Left colon (tissue), 2 donors: ENCODE measurements around the gene ANKRD44. TPM values are rescaled to one million over a fixed set of nuclear protein-coding genes. Genes with fewer than 3 reads are reported as not detected.

Experiments
- ATAC-seq: fragments of 200-7000 bp; cut with Tn5 transposase; one replicate; pipeline ENCODE4 v1.9.1; 2020; ENCODE audit warnings: mild to moderate bottlenecking, moderate library complexity
- DNase-seq, 2 donors: peaks; one replicate each; pipeline ENCODE4 v3.0.0-alpha.2; 2020
- intact Hi-C, 2 donors: fragments of 100-400 bp; cut with DNase I in 1 of 2; cut with micrococcal nuclease in 1 of 2; formaldehyde crosslinking; loops; one replicate each; pipeline versions ENCODE4 v1.11.2 to v1.14.0; 2022; cut with DNase I, micrococcal nuclease
- total RNA-seq, 2 donors: library from RNA; stranded (reverse); fragmentation: NEBNext Ultra II Directional; extraction: Animal tissue kit (Norgen Biotek cat#: 25700); gene quantifications; one replicate each; pipeline ENCODE4 v1.2.1, GENCODE V29; 2021
- donor health status: DM: no; HTN: no; CAD: no.
- donor health status: DM: yes; HTN: yes; CAD: no.

The ANKRD44 gene
- total RNA-seq, 2 donors from 2014 or later: 9.2 to 14.6 TPM

DNA sequence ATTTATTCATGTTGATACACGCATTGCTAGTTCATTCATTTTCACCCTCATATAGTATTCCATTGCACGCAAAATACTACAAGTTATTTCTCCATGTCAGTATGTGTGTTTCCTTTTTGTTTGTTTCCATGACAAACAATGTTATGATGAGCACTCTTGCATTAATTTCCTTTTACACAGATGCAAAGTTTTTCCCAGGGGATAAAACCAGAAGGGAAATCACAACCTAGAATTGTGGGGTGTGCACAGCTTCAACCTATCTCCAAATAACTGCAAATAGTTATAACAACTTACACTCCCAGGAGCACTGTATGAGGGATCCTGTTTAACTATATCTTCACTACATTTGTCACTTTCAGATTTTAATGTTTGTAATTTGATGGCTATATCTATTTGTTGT lies 87.1 kb downstream of the ANKRD44 start:
- ATAC-seq: no peak
- no peak for DNase-seq
- intact Hi-C loops: no loop called here

DNA sequence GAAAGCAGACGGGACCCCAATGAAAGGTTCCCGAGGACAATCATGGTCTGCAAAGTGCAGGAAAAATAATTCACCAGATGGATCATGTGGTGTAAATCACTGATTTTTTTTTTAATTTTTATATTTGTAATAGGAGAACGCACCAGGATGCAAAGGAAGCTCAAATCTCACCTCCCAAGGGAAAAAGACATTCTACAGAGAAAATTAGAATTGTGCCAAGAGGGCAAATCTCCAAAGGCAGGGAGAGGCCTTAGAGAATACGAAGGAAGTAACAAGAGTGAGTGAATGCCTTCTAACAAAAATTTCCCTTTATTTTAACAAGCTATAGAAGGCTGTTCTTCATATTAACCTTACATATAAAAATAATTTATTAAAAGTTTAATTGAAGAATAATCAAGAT lies 90.9 kb downstream of the ANKRD44 start:
- intact Hi-C loops: no loop called here
- no peak for ATAC-seq

DNA sequence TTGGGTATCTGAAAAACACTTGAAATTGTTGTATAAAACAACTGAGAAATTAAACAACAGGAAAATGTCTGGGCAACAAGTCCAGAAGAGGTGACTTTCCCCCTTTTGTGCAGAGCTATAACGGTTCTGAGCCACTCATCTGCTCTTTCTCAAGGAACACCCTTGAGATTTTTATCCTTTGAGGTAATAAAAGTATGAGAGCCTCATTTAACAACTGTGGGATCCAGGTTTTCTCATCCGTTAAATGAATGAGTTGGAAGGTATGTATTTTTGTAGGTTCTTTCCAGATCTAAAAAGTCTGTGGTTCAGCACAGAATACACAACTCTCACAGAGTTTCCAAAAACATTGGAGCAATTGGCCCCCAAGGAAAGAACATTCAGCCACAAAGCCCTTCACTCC lies 93.0 kb downstream of the ANKRD44 start:
- DNase-seq (no peak), ATAC-seq (no peak)
- intact Hi-C loops: no loop called here

More for the DNA sequence above, 90.9 kb downstream of the ANKRD44 start:
- DNase-seq: no peak

DNA sequence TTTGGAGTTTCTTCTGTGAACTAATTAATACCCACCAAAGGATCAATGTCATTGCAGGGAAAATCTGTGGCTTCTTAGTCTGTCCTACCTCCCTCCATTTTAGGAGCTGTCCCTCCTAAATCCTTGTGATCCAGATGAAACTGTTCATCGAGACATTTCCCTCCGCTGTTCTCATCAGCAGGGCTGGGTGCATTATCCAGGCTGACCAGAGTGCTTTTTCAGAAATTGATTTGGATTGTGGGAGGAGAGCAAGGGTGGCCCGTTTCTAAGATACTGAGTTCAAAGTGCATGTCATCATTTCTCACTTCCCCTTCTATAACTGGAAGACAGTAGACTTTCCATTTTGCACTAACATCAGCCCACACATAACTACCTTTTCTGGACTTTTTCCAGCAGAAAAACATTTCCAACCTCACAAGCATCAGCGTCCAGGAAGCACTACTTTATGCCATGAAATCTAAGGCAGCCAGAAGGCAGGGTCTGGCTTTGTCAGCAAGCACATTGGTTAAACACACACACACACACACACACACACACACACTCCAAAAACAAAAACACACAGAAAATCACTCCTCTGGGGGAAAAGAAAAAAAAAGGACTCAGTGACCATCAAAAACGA lies 94.1 kb downstream of the ANKRD44 start:
- DNase-seq: no peak
- intact Hi-C loops: no loop called here
- ATAC-seq: peak; percentile 56

DNA sequence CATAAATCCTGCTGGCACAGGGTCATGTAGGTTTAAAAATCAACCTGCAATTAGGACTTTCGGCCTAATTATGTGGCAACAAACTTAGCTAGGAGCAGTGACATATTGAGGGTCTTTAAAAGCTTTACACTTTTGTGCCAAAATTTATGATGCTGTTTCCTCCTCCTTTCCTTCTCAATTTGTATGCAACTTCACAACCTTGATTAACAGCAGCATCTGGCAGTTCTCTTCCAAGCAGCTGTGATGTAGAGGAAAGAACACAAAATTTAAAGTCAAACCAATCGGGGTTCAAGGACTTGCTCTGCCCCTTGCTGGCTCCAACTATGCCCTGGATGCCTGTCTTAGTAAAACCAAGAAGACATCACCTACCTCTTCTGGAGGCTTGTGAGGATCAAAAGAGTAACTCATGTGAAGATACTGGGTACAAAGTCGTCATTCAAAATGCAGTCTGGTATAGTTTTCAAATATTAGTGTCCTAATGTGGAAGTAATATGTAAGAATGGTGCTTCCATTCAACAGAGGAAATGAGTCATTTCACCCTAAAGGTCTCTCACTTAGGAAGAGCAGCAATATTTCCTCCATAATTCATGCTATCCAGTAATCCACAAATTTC lies 94.7 kb downstream of the ANKRD44 start:
- no peak for DNase-seq
- ATAC-seq: no peak
- intact Hi-C loops: no loop called here

DNA sequence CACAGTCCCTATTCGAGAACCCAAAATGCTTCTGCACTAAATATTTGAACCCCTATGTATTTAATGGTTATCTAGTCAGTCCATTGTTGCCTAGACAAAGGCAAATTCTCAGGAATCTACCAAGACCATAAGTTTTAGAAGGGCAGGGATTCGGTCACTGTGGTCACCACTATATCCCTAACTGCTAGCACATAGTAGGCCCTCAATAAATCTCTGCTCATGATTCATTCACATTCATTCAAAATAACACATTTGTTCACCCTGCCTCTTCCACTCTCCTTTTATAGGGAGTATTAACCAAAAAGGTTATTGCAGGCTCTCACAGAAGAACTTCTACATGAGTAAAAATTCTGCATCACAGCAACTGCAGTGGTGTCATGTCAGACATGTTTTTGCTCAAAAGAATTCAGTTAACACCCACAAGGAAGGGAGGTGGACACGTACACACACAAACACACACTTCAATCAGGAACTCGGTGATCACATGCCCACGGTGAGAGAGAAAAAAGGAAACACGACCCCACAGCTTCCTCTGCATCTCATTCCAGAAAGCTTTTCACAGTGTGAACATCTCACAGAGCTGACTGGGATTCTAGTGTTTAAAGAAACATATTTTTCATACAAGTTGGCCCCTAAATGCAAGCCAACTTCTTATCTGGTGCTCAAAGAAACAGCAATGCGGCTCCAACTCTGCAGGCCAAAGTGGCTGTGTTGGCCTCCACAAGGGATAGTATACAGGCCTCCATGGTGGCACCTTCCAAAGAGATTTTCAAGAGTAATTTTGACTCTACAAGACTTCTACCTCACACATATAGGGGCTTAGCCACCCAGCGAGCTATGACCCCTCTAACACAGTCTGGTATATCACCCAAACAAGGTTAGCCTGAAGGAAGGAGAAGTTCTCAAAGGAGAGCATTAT lies 98.0 kb downstream of the ANKRD44 start:
- ATAC-seq: no peak
- intact Hi-C loops: no loop called here
- DNase-seq: no peak

DNA sequence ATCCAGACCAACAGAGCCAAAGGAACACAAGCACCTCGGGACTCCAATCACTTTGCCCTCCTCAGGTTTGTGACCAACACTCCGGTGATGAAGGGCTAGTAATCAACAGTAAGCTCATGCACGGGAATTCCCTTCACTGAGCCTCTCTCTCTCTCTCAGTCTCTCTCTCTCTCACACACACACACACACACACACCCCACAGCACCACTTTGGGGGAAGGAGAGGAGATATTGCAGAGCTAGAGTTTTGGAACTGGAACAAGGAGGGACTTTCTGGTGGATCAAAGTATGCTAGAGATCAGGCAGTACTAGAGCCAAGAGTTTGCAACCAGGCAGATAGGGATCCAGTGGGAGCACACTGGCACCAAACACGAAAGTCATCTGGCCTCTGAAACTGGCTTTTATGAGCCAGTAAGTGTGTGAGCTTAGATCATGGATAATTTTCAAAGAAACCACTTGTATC lies 98.7 kb downstream of the ANKRD44 start:
- ATAC-seq (no peak), DNase-seq (no peak)
- intact Hi-C loops: no loop called here

DNA sequence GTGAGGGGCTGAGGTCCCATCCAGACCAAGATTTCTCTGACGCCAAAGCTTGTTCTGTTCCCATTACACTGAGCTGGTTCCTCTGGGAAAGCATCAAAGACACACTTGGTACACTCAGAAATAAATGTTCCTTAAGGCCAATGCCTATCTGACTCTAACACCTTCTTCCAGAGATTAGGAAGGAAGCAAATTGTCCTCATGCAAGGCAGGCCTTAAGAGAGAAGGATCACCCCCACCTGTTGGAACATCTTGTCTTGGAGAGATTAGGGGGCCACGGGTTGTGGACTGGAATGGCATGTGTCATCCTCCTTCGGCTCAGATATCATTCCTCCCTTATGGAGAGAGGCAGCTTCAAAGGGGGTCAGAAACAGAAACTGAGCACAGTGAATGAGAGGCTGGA lies 100.2 kb downstream of the ANKRD44 start:
- intact Hi-C loops: no loop called here
- ATAC-seq: no peak
- no peak for DNase-seq

DNA sequence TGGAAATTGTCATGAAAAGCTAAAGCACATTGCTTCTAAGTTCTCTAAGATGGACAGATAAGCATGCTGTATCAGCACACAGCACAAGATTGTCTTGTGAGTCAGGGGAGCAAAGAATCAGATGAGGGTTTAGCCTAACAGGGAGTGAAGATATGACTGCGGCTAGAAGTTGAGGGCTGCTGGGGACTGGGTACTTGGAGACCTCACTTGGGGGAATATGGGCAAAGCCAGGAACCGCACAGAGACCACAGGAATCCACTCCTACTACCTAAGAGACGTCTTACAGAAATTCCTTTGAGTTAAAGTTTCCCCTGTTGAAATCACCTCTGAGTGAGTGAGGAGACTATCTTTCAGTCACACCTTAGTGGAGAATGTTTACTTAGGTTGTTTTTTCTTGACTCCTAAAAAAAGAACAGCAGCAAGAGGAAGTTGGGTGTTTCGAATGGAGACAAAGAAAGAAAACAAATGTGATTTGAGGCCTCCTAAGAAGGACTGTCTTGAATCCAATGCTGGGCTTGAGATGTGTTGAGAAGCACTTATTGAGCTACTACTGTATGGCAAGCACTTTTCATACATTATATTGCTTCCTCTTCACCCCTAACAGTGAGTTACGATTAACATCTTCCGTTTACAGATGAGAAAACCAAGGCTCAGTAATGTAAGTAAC lies 100.7 kb downstream of the ANKRD44 start:
- DNase-seq: no peak
- ATAC-seq: peak; percentile 49
- intact Hi-C loops: no loop called here

DNA sequence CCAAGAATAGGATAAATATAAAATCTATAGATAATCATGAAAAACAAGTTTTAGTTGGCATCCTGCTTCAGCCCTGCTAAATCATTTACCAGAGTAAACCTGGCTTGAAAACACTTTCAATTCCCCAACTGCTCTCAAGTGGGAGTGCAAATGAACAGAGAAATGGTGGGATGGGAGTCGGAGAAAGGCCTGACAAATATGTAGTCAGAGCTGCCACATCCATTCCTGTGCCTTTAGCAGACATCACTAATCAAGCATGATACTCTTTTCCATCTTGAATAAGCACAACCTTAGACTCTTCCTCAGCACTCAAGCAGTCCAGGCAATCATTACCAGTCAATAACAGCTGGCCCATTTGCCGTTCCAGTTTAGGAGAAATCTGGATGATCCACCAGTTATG lies 101.3 kb downstream of the ANKRD44 start:
- intact Hi-C loops: no loop called here
- ATAC-seq (no peak), DNase-seq (no peak)

DNA sequence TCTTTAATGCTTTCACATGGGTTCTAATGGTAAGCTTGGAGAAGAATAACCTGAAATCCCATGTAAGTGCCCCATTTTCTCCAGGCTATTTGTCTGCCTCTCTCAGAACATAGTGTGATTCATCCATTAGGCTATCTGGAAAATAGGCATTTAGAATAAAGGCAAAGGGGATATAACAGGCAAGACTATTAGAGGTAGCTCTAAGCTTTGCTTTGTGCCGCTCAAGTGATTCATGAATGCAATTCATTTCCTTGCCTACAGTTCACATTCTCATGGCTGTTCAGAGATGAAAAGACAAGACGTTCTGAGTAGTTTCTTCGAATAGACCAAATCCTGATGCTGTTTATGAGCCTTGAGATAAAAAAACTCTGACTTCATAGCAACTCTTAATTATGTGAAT lies 101.7 kb downstream of the ANKRD44 start:
- DNase-seq (no peak), ATAC-seq (no peak)
- intact Hi-C loops: no loop called here

DNA sequence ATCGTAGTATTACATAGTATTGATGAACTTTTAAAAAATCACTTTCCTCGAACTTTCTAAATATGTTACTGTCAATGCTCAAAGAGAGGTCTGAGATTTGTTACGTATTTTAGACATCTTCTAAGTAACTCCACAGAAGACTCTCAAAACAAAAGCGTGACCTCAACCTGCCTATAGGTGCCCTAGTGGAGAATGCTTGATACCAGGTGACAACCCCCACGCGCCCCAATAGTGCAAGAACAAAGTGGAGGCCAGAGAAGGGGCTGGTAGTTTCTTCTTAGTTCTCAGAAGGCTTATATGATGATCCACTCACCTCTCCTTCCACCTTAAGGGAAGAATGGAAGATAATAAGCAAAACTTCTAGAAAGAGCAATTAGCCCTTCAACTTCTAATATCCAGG lies 102.6 kb downstream of the ANKRD44 start:
- DNase-seq (no peak), ATAC-seq (no peak)
- intact Hi-C loops: no loop called here

DNA sequence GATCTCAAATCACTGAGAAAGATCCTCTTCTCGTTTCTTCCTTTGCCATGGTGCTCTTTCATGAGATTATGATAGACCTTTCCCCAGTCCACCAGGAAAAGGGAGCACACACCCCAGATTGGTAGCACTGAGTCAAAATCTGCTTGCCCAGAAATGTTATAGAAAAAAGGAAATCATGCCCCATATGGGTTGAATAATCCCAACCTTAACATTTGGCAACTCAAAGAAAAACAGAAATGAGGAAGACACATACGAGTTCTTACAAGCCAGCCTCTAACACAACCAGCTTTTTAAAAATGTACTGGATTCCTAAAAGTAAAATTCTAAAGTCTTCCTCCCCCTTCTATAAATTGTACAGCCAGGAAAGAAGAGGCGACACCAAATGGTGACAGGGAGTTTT lies 103.0 kb downstream of the ANKRD44 start:
- no peak for ATAC-seq
- intact Hi-C loops: no loop called here
- DNase-seq: no peak

DNA sequence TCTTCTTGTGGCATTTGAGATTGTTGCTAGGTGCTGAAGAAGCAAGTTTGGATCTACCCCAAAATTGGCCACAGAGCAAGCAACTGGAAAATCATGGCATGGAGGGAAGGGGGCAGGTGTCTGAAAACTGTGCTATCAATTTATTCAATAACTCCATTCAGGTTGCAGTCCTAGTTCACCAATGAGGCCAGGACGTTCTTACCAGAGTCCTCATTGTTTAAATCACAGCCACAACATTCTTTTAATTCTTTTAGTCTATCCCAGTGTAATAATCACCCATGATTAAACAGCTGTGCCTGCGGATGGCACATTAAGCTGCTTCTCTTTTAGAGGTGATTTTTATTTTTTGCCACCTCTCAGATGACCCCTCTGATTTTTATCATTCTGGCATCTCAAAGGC lies 103.5 kb downstream of the ANKRD44 start:
- DNase-seq: no peak
- intact Hi-C loops: no loop called here
- ATAC-seq: no peak

DNA sequence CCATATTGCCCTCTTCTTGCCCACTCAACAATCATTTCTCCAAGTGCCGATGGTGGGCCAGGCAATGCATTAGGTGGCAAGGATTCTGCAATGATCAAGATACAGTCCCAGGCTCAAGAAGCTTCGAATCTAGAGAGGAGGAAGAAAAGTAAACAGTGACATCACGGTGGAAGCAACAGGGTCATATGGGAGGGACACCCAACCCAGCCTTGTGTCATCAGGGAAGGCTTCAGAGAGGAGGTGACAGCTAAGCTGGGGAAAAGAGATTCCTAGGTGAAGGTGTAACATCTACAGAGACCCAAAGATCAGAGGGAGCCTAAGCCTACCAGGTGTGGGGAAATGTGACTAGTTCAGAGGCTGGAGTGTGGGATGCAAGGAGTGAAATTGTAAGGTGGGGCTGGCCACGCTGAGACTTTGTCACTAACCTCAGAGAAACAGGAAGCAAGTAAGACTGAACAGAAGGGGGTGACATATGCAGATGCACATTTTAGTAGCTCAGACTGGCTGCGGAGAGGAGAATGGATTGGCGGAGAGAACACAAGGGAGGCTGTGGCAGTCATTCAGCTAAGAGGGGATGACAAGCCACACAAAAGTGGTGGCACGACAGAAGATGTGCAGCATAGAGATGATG lies 104.9 kb downstream of the ANKRD44 start:
- intact Hi-C loops: no loop called here
- DNase-seq: no peak
- peak; percentile 33 for ATAC-seq

DNA sequence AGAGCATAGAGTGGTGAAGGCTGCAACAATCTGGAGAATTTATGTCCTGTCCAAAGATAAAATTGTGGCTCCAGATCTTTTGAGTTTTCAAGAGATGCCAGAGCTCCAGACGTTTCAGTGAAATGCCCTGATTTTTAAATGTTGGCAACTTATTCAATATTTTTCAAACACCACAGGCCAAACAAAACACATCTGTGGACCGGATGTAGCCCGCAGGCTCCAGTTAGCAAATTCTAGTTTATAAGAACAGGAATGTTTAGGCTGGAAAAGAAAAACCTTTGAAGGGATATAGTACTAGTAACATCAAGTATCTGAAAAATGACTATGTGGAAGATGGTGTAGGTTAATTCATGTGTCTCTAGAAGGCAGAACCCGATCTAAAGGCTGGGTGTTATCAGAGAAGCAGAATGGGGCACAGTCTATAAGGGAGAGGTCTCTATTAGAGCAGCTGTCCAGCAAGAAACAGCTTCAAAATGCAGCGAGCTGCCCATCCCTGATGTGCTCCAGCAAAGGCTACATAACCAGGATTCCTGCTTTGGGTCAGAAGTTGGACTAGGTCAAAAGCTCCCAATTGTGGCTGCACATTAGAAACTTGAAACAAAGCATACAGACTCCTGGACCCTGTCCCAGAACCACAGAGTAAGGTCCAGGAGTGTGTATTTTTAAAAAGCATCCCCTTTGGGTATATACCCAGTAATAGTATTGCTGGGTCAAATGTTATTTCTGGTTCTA lies 105.9 kb downstream of the ANKRD44 start:
- intact Hi-C loops: no loop called here
- DNase-seq: no peak
- no peak for ATAC-seq

DNA sequence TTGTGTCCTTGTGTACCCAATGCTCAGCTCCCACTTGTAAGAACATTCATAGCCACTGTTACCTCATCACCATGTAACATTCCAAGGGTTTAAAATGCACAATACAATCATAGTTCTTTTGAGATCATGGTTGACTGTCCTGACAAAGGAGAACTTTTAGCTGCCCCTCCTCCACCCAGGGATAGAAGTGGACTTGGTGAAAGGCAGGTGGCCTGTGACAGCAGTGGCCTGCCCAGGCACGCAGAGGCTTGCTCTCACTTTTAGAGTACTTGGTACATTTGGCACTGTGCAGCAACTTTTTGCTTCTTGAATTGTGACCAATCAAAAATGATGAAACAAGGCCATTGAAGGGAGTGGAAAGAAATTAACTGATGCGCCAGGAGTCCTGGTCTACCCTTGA lies 108.7 kb downstream of the ANKRD44 start:
- DNase-seq (no peak), ATAC-seq (no peak)
- intact Hi-C loops: no loop called here

DNA sequence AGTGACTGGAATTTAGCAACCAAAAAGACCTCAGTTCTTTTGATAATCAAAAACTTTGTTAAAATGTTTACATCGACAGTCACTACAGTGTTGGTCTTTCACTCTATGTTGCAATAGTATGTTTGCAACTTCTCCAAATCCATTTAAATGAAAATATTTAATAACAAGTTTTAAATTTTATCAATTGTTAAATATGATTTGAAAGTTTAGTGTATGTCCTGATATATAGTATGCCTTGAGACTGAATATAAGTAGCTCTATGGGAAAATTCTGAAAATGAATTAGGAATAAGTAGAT lies 109.9 kb downstream of the ANKRD44 start:
- no peak for DNase-seq
- intact Hi-C loops: no loop called here
- no peak for ATAC-seq
